ENCODE results near the gene SULT1C2.

SULT1C2 gene

DNA sequence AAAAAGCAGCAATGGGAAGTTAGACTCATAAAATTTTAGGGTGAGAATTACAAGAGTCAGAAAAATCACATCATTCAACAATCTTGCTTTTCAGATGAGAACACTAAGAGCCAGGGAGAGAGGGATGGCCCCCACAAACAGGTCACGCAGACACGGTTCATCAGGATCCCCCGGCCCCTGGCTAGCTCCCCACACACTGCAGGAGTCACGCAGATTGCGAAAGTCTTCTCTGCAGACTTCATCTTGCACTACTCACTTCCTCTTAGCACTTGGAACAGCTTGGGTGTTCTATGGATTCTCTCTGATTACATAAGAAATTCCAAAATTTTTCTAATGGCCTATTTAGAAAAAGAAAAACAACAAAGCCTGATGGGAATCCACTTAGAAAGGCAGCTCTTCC, 21.6 kb upstream of the SULT1C2 start:
- Histone ChIP-seq H3K27me3 (ENCODE audit: insufficient read depth, low read depth, severe bottlenecking) (peaks cover 81% of the 10 kb centered on the region), H3K36me3 (no peaks in the 10 kb centered on the region), H3K27ac (no peak overlapping the region), H3K4me3 (ENCODE audit: low read depth, low read length) (no peak overlapping the region), H3K9me3 (ENCODE audit: severe bottlenecking) (no peaks in the 10 kb centered on the region)
- TF ChIP-seq, protein P1, sequence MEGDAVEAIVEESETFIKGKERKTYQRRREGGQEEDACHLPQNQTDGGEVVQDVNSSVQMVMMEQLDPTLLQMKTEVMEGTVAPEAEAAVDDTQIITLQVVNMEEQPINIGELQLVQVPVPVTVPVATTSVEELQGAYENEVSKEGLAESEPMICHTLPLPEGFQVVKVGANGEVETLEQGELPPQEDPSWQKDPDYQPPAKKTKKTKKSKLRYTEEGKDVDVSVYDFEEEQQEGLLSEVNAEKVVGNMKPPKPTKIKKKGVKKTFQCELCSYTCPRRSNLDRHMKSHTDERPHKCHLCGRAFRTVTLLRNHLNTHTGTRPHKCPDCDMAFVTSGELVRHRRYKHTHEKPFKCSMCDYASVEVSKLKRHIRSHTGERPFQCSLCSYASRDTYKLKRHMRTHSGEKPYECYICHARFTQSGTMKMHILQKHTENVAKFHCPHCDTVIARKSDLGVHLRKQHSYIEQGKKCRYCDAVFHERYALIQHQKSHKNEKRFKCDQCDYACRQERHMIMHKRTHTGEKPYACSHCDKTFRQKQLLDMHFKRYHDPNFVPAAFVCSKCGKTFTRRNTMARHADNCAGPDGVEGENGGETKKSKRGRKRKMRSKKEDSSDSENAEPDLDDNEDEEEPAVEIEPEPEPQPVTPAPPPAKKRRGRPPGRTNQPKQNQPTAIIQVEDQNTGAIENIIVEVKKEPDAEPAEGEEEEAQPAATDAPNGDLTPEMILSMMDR (IDR thresholded peaks at IDR 0.05; ENCODE audit: low read depth, low read length) = no peak
- DNase-seq = no peak

DNA sequence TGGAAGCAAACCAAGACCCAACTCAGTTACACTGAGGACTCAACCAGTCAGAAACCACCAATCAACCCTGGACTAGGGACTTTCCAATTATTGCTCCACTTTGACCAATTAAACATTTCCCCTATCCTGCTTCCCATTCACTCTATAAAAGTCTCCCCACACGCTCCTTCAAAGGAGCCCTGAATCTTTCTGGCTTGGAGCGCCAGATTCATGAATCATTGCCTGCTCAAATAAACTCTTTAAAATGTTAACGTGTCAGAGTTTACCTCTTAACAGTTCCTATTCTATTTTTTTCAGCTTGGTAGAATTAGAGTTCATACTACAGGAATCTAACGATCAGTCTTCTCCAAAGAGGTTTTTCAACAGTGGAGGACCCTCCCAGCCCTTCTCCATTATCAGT, 20.7 kb upstream of the SULT1C2 start:
- no peaks in the 10 kb centered on the region for H3K36me3 ChIP-seq
- H3K27me3 ChIP-seq (ENCODE audit: insufficient read depth, low read depth, severe bottlenecking) = peaks cover 82% of the 10 kb centered on the region
- H3K27ac ChIP-seq = no peak overlapping the region
- H3K9me3 ChIP-seq (ENCODE audit: severe bottlenecking) = no peaks in the 10 kb centered on the region
- no peak for DNase-seq
- H3K4me3 ChIP-seq (ENCODE audit: low read depth, low read length) = no peak overlapping the region
- TF ChIP-seq, protein P1 (IDR thresholded peaks at IDR 0.05; ENCODE audit: low read depth, low read length) = no peak

DNA sequence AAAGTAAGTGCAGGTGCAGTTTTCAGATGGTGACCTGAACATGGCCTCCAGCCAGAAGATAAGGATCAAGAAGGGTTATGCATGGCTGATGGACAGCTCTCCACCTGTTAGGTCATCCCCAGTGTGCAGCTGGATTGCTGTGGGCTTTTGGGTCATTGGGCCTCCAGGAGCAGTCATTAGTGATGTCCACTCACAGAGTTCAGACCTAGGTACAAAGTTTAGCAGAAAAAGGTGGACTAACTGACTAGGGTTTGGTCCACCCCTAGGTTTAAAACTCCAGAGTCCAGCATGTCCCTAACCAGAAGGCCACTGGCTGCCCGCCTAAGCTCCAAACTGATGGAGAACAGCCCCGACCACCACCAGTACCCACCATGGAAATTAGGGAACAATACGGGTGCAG, 18.3 kb upstream of the SULT1C2 start:
- H3K36me3 ChIP-seq = no peaks in the 10 kb centered on the region
- H3K27ac ChIP-seq = no peak overlapping the region
- H3K4me3 ChIP-seq (ENCODE audit: low read depth, low read length) = no peak overlapping the region
- TF ChIP-seq, protein P1 (IDR thresholded peaks at IDR 0.05; ENCODE audit: low read depth, low read length) = no peak
- DNase-seq = no peak
- no peaks in the 10 kb centered on the region for H3K9me3 ChIP-seq (ENCODE audit: severe bottlenecking)
- H3K27me3 ChIP-seq (ENCODE audit: insufficient read depth, low read depth, severe bottlenecking) = peaks cover 78% of the 10 kb centered on the region

DNA sequence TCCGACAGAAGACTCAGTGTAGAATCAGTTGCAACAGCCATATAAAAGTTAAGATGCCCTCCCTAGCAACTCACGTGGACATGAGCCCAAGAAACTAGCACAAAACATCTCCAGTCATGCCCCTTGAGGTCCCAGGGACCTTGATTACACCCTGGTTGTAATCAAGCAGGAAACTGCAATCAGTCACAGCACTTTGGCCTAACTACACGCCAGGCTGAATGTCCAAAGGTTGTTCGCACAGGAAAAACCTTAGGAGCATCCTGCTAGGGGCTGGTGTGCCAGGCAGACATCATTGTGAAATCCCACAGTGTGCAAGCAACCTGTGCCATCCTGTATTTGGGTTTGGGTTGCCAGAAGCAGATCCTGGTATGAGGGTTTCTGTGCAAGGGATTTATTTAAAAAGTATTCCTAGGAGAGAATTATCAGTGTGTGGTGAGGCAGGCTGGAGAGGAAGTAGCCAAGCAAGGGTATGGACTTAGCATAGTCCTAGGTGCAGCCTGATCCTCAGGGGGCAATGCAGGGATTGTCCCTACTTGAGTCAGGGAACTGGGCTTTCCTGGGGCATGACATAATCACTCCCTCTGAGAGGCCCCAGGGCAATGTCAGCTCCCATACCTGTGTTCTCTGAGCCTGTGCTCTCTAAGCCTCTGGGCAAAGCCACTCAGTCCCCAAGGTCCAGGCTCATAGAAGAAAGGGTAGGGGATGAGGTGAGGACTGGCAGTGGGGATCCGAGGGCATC, 17.8 kb upstream of the SULT1C2 start:
- Histone ChIP-seq H3K4me3 (ENCODE audit: low read depth, low read length) (no peak overlapping the region), H3K27me3 (ENCODE audit: insufficient read depth, low read depth, severe bottlenecking) (peaks cover 74% of the 10 kb centered on the region), H3K36me3 (no peaks in the 10 kb centered on the region), H3K27ac (no peak overlapping the region), H3K9me3 (ENCODE audit: severe bottlenecking) (no peaks in the 10 kb centered on the region)
- no peak for DNase-seq
- TF ChIP-seq, protein P1 (IDR thresholded peaks at IDR 0.05; ENCODE audit: low read depth, low read length) = no peak

DNA sequence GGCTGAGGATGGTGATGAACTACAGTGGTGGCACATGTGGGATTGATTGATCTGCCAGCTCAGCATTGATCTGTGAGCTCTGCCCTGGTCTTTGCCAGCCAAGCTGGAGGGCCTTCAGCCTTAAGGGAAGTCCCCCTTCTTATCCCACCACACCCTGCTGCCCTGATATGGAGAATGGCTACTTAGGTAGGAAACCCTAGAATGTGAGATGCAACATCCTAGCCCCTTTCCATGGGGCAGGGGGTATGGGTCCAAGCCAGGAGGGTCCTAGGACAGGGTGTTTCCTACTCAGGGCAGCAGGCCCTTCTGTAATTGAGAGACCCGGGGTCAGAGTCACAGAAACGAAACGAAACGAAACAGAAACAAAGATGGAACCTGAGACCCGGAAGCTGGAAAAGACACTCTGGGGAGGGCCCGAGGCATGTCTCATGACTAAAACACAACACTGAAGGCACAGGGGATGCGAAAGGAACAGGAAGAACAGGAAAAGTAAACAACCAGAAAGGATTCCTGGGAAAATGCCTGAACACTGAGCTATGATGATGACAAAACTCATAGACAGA, 16.9 kb upstream of the SULT1C2 start:
- H3K4me3 ChIP-seq (ENCODE audit: low read depth, low read length) = no peak overlapping the region
- TF ChIP-seq, protein P1 (IDR thresholded peaks at IDR 0.05; ENCODE audit: low read depth, low read length) = no peak
- DNase-seq = no peak

More for the DNA sequence above, 16.9 kb upstream of the SULT1C2 start:
- Histone ChIP-seq H3K27me3 (ENCODE audit: insufficient read depth, low read depth, severe bottlenecking) (peaks cover 71% of the 10 kb centered on the region), H3K36me3 (no peaks in the 10 kb centered on the region), H3K9me3 (ENCODE audit: severe bottlenecking) (no peaks in the 10 kb centered on the region), H3K27ac (no peak overlapping the region)
